Muscle of arm (tissue), 14 donors: ENCODE results near the gene RGL1. TPM values are rescaled to one million over a fixed set of nuclear protein-coding genes. Genes with fewer than 3 reads are reported as not detected.
A peak's percentile ranks its signal among the peaks of the same experiment; 100 is the strongest.
"Not testable (repeated sequence)": the region's sequence is repeated elsewhere in the genome, so short reads cannot be mapped to it uniquely, and the experiment has no call there.

Source experiments
- DNase-seq: peaks from one replicate; pipeline ENCODE4 v3.0.0-alpha.2; 2013
- long read RNA-seq, 11 donors: transcript quantifications; one replicate each; lab custom pipeline, GENCODE V29; 2026
- polyA plus RNA-seq, 12 donors: library from polyadenylated mRNA; unstranded; fragments of 120-200 nt; gene quantifications; one replicate each; pipeline ENCODE4 v1.2.1, GENCODE V29; 2013; ENCODE audit not compliant: insufficient read length in 12 of 12

Gene RGL1
- polyA plus RNA-seq = 10 to 100 TPM in 11 of 12 donors, not detected in 1; 22.3 to 41.5 (median 28.6) TPM
- long read RNA-seq, donor 1, full-length matches to known transcripts = 1 of 14 reads
- long read RNA-seq, donor 1, partial matches to known transcripts = 13 of 14 reads
- long read RNA-seq, donor 1, other reads (novel, unspliced or antisense) = 0 of 14 reads
- long read RNA-seq, donor 2, full-length matches to known transcripts = 5 of 13 reads
- long read RNA-seq, donor 2, partial matches to known transcripts = 8 of 13 reads
- long read RNA-seq, donor 2, other reads (novel, unspliced or antisense) = 0 of 13 reads
- long read RNA-seq, donor 3, full-length matches to known transcripts = 1 of 1 reads
- long read RNA-seq, donor 3, partial matches to known transcripts = 0 of 1 reads
- long read RNA-seq, donor 3, other reads (novel, unspliced or antisense) = 0 of 1 reads
- long read RNA-seq, donor 4, full-length matches to known transcripts = 1 of 1 reads
- long read RNA-seq, donor 4, partial matches to known transcripts = 0 of 1 reads
- long read RNA-seq, donor 4, other reads (novel, unspliced or antisense) = 0 of 1 reads
- long read RNA-seq, donor 5, full-length matches to known transcripts = 6 of 6 reads
- long read RNA-seq, donor 5, partial matches to known transcripts = 0 of 6 reads
- long read RNA-seq, donor 5, other reads (novel, unspliced or antisense) = 0 of 6 reads
- long read RNA-seq, donor 6, full-length matches to known transcripts = 2 of 2 reads
- long read RNA-seq, donor 6, partial matches to known transcripts = 0 of 2 reads
- long read RNA-seq, donor 6, other reads (novel, unspliced or antisense) = 0 of 2 reads
- long read RNA-seq, donor 7, full-length matches to known transcripts = 2 of 2 reads
- long read RNA-seq, donor 7, partial matches to known transcripts = 0 of 2 reads
- long read RNA-seq, donor 7, other reads (novel, unspliced or antisense) = 0 of 2 reads
- long read RNA-seq, donor 8, full-length matches to known transcripts = 2 of 2 reads
- long read RNA-seq, donor 8, partial matches to known transcripts = 0 of 2 reads
- long read RNA-seq, donor 8, other reads (novel, unspliced or antisense) = 0 of 2 reads
- long read RNA-seq, donor 9, full-length matches to known transcripts = 1 of 1 reads
- long read RNA-seq, donor 9, partial matches to known transcripts = 0 of 1 reads
- long read RNA-seq, donor 9, other reads (novel, unspliced or antisense) = 0 of 1 reads
- long read RNA-seq, donor 10 = 0 reads
- long read RNA-seq, donor 11, full-length matches to known transcripts = 4 of 4 reads
- long read RNA-seq, donor 11, partial matches to known transcripts = 0 of 4 reads
- long read RNA-seq, donor 11, other reads (novel, unspliced or antisense) = 0 of 4 reads

DNA sequence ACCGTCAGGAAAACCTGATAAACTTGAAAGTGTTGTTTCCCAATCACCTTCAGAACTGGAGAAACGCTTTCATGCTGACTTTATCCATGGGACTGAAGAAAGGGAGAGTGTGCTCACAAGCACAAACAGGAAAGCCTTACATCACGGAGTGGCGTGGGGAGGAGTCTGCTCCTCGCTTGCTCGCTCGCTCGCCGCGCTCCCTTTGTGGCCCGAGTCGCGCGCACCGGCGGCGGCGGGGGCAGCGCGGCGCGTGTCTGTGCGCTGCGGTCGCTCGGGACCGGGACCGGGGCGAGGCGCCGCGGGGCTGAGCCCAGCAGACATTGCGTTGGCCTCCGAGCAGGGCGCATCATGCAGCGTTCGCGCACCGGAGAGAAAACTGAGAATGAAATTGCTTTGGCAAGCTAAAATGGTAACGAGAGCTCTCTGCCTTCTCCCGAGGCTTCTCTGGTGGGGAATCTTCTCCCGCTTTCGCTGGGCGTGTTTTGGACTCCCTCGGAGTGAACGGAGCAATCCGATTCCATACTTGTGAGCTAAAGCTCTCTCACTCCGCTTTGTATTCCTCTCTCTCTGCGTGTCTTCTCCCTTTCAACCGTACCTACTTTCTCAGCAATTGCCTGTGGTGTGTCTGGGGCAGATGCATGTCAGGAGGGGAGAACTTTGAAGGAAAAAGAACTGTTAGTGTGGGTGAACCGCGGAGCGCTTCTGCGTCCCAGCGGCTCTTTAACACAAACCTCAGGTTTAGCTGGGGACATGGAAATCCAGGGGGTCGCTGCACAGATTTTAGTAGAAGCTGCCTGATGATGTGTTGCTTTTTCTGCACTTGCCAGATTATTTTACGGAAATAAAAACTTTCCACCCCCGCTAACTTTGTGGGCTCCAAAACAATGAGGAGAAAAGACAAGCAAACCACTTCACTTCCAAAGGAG, at the start of gene RGL1:
TSS of gene RGL1 (plus strand) at position 205 of the 926 bp plus-strand sequence. CDS start at position 383, 178 bp downstream.
- peak; percentile 88 for DNase-seq

DNA sequence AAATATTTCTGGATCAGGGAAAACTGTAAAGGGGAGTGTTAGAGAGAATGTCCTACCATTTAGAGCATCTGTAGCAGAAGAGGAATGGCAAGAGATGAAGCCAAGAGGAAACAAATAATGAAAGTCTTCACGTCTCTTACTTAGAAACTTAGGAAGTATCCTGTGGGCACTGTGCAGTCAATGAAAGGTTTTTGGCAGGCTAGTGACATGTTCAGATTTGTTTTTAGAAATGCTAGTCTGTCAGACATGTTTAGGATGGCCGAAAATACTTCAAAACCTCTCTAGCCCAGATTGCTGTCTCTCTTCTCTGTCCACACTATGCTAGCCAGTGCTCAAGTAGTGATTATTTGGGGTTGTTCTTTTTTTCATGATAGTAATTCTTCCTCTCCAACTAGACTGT, 48.6 kb upstream of the RGL1 start:
- no peak for DNase-seq

DNA sequence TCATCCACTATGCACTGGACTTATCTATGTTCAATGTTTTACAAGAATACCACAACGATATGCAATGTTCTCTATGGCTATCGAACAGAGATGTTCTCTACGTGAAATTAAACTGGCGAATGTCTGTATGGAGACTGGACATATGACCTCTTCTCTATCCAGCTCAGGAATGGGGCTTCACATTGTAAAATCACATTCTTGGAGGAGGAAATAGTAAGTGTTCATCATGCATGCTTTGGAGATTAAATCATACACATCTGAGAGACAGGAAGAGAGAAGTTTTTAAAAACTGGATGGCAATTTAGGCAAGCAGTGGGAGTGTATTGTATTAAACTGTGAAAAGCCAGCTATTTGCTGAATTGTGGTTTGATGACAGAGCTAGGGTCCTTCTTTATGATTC, 47.9 kb upstream of the RGL1 start:
- no peak for DNase-seq

DNA sequence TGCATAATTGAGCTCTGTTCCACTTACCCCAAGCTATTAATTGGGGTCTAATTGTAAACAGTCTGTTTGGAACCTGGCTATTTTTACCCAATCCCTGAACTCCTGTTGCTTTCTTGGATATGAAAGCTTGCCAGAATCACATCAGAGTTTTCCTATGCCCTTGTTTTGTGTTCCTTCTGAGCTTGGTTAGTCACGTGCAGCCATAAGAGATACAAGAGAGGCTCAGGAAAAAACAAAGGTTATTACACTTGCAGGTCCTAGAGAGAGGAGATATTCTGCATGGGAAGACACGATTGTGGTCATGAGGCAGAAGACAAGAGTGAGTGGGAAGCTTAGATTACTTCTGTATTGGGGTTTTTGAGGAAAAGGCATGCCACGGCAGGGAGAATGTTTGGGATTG, 46.0 kb upstream of the RGL1 start:
- no peak for DNase-seq

DNA sequence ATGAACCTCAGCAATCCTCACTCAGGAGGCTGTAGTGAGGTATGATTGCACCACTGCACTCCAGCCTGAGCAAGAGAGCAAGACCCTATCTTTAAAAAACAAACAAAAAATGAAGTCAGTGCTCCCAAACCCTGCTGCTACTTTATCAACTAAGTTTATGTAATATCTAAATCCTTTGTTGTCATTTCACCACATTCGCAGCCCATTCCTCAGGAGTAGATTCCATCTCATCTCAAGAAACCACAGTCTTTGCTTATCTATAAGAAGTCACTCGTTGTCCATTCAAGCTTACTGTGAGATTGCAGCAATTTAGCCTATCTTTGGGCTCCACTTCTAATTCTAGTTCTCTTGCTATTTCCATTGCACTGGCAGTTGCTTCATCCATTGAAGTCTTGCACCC, 44.3 kb upstream of the RGL1 start:
- DNase-seq = no peak

DNA sequence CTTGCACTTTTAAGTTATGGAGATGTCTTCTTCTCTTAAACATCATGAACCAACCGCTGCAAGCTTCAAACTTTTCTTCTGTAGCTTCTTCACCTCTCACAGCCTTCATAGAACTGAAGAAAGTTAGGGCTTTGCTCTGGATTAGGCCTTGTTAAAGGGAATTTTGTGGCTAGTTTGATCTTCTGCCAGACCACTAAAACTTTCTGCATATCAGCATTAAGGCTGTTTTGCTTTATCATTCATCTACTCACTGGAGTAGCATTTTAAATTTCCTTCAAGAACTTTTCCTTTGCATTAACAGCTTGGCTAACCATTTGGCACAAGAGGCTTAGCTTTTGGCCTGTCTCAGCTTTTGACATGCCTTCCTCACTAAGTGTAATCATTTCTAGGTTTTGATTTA, 43.0 kb upstream of the RGL1 start:
- no peak for DNase-seq

DNA sequence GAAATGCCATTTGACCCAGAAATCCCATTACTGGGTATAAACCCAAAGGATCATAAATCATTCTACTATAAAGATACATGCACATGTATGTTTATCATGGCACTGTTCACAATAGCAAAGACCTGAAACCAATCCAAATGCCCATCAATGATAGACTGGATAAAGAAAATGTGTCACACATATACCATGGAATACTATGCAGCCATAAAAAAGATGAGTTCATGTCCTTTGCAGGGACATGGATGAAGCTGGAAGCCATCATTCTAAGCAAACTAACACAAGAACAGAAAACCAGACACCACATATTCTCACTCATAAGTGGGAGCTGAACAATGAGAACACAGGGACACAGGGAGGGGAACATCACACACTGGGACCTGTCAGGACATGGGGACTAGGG, 42.1 kb upstream of the RGL1 start:
- not testable (repeated sequence) for DNase-seq

DNA sequence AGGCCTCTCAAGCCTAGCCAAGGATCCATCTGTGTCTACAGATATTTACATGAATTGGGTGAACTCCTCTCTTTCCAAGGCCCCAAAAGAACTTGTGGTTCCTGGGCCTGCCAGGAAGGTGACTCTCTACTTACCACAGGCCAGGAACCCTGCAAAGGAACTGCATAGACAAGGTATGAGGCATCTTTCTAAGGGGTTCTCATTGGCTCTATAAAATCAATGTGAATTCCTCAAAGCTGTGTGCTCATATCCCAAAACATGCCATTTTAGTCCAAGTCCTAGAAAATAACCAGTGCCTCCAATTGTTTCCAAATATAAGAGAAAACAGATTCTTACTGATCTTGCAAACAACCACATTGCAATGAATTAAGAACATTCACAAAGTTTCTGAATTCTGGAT, 39.9 kb upstream of the RGL1 start:
- no peak for DNase-seq

DNA sequence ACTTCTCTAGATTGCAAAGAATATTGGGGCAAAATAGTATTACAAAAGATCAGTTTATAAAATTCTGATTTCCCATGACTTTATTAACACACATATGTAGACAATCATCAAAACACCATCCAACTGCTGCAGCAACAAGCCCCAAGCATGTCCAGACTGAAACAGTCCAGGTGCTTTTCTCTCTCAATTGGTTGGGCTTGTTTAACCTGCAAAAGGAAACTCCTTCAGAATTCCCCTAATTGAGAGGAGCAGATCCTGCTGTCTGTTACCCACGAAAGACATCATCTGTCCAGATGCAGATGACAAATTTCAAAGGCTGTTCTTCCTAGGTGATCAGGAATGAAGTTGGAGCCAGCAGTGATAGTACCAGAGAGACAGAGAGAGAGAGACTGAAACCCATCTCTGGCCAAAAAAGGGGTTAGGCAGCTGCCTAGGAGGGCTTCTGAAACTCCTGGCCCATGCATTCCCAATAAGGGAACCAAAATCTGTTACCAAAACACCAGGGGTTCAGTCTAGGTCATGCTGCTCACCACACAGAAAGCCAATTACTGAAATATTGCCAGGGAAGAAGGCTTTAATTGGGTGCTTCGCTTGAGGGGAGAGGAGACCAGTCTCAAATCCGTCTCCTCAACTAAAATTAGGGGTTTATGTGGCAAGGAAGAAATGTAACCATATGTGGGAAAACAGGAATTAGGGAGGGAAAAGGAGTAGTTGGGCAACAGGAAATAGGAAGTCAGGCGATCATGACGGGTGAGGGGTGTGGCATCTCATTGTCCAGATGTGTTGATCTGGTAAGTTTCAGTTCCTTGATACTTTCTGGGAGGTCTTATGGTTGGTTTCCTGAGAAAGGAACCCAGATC, 34.7 kb upstream of the RGL1 start:
- DNase-seq = no peak

DNA sequence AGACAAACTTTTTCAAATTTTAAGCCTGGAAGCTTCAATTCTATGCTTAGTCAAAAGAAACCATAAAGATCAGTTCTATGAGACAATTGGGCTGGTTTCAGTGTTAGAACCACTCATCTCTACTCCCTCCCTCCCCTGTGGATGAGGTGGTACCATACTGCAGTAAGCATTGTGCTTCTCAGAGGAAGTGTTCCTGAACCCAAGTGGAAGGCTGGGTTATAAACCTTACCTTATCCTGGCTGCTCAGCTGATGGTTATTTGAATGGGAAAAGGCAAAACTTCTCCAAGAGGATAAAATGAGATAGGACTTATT, 34.1 kb upstream of the RGL1 start:
- no peak for DNase-seq

DNA sequence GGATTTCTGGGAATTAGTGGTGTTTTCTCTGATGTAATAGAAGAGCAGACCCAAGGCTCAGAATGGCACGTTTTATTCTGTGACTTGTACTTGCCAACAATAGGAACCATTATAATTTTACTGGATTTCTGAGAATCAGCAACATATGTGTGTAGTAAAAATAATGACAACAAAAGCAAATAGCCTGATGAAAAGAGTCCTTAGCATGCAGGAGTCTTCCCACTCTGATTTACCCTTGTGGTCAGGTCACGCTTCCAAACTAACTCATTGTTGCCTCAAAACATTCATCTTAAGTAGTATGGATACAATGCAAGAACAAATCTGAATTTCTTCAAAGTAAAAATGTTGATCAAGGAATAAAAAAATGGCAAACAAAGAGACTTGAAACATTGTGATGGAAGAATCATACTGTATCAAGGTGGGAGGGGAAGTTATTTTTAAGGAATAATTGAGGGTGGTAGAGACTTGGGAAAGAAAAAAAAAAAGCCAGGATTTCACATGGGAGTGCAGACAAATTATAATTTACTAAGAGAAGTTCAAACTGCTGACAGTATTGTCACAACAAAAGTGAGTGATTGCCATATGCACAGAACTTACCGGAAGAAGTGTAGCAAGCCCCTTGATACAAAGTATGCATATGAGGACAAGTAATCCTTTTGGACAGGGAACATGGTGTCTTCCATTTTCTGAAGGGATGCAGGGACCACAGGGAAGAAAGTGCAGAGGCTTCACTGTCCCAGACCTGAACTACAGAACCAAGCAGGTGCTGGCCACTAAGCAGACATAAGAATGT, 31.2 kb upstream of the RGL1 start:
- DNase-seq = no peak

DNA sequence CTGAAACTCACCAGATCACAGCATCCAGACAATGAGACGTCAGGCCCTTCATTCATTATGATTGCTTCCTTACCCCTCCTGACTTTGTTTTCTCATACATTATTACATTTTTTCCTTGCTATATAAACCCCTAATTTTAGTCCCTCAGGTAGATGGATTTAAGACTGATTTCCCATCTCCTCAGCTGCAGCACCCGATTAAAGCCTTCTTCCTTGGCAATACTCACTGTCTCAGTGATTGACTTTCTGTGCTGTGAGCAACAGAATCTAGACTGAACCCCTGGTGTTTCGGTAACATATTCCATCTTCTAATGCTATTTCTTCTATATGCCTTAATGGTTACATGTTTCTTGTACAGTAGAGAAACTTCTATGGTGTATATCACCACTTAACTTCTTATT, 30.0 kb upstream of the RGL1 start:
- no peak for DNase-seq

DNA sequence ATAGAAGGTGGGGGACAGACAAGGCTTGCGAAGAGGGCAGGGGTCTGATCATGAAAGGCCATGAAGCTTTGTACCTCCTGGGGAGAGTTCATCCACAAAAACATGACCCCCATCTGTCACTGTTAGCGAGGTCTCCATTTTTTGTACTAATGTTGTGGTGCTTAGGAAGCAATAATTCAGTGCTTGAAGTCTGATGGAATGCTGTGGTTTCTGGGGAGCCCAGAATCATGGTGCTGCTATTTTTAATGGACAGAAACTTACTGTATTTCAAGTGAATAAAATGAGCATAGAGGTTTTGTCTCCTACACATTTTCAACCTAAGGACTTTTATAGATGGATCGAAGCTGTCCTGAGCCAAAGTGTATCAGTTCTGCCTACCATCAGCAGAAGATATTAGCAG, 28.2 kb upstream of the RGL1 start:
- DNase-seq = no peak

DNA sequence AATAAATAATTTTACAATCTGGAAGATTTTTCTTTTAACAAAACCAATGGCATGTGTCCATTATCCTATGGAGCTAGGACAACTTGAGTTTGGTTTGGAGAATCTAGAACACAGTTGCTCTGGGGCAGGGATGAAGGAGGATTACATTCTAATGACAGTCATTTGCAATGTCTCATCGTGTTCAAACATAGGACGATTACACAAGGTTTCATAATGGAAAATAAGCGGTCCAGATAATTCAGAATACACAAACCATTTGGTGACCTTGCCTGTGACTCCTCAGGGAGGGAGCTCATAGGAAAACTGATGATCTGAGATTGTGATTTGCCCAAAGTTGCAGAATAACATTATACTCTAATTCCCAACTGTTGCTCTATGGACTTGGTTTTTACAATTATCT, 27.6 kb upstream of the RGL1 start:
- no peak for DNase-seq

DNA sequence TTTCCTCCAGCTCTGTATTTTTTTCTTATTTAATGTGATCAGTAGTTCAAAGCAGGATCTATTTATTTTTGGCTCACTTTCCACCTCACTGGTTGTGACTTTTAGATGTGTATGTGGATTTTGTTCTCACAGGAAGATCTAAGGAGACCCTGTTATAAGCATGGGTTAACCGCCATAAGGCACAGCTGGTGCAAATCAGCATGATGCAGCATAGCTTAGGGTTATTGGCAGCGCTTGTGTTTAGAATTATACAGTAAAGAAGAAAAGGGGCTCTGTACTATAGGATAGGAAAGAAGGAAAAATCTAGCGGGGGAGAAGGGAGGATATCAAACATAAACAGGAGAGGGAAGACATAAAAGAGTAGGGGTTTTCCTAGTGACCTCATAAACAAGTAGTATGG, 26.9 kb upstream of the RGL1 start:
- no peak for DNase-seq

DNA sequence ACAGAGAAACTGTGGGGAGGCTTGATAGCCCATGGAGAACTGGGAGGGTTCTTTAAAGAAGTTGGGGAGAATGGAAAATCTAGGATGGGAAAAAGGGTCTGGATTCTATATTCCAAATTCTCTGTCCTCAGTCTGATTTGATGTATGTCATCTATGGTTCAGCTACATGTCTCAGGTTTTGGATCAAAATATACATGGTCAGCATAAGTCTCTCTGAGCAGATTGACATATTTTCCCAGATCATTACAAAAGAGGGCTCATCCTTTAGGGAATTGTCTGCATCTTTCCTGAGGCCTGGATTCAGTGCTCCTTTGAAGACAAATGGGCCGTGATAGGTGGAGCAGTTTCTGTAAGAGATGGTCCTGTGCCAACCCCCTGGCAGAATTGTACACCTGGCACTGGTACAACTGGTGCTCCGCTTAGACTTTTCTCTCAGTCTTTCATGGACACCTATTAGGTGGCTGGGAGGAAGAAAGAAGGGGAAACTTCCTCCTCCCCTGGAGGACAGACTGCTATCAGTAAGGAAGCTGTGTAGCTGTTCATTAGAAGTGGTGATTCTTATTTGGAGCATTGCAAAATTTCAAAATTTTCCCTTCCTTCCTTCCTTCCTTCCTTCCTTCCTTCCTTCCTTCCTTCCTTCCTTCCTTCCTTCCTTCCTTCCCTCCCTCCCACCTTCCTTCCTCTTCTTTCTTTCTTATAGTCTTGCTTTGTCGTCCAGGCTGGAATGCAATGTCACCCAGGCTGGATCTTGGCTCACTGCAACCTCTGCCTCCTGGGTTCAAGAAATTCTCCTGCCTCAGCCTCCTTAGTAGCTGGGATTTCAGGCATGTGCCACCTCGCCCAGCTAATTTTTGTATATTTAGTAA, 26.1 kb upstream of the RGL1 start:
- no peak for DNase-seq

DNA sequence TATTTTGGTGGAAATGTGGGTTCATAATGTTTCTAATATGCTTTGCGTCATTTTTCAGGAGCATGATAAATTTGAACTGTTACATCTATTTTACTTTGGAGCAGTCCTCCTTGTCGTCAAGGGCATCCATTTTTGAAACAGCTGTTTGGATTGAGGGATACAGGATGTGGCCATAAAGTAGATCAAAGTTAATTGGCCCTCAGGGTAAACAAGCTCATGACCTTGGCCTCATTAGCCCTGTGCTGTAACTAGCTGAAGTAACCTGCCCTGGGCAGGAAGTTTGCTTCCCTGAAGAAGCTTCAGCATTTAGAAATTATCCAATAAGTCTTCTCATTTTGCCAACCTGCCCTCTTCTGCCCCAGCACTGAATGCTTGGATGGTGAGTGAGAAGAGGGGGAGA, 24.8 kb upstream of the RGL1 start:
- no peak for DNase-seq

DNA sequence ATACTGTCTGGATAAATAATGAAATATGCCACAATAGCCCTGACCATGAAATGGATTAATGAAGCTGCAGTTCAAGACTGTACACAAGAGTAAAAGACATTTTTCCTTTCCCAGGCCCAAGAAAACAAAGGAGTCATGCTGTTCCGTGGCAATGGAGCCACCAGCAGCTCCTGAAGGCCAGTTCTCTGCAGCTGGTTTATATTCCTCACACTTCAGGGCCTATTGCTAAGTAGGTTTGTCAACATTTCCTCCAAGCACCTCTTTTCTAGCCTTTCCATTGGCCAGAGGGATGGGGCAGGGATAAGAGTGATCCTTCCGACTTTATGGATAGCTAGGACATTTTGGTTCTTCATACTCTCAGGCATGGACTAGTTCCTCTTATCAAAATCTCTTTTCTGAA, 24.2 kb upstream of the RGL1 start:
- DNase-seq = no peak
